ENCODE results near the gene ZNHIT2.

ZNHIT2 gene

GRCh38 chr11:65134240-65134951, 16.9 kb upstream of the ZNHIT2 start, which contains the start of gene SYVN1:
SYVN1 (minus strand) TSS chr11:65134519; CDS start chr11:65133601, 918 bp downstream.
- DNase-seq = peak; percentile 92

GRCh38 chr11:65133724-65134123, 16.2 kb upstream of the ZNHIT2 start:
- no peak for DNase-seq

GRCh38 chr11:65132988-65133700, 15.6 kb upstream of the ZNHIT2 start:
- DNase-seq = peak; percentile 31

GRCh38 chr11:65132238-65132987, 14.9 kb upstream of the ZNHIT2 start:
- no peak for DNase-seq

- DNase-seq = no peak
Observed at GRCh38 chr11:65131895-65132237, 14.4 kb upstream of the ZNHIT2 start.

- DNase-seq = no peak
Observed at GRCh38 chr11:65131417-65131776, 13.9 kb upstream of the ZNHIT2 start.

- DNase-seq = no peak
Observed at GRCh38 chr11:65130631-65131416, 13.3 kb upstream of the ZNHIT2 start.

- no peak for DNase-seq
Observed at GRCh38 chr11:65129649-65130441, 12.3 kb upstream of the ZNHIT2 start.

- DNase-seq = no peak
Observed at GRCh38 chr11:65128182-65129145, 11.0 kb upstream of the ZNHIT2 start.

GRCh38 chr11:65127473-65128181, 10.1 kb upstream of the ZNHIT2 start:
- no peak for DNase-seq

- no peak for DNase-seq
Observed at GRCh38 chr11:65126624-65127274, 9.2 kb upstream of the ZNHIT2 start.

- no peak for DNase-seq
Observed at GRCh38 chr11:65125197-65126056, 7.9 kb upstream of the ZNHIT2 start.

- DNase-seq = no peak
Observed at GRCh38 chr11:65124480-65125196, 7.1 kb upstream of the ZNHIT2 start.

GRCh38 chr11:65121865-65122696, 4.6 kb upstream of the ZNHIT2 start, which contains the start of the genes FAU and MRPL49:
FAU (minus strand) TSS chr11:65122134; CDS start chr11:65121813, 321 bp downstream.
MRPL49 (plus strand) TSS chr11:65122321; CDS start chr11:65122347, 26 bp downstream.
- peak; percentile 97 for DNase-seq

- DNase-seq = no peak
Observed at GRCh38 chr11:65121447-65121864, 4.0 kb upstream of the ZNHIT2 start.

- DNase-seq = no peak
Observed at GRCh38 chr11:65120831-65121230, 3.3 kb upstream of the ZNHIT2 start.

- DNase-seq = no peak
Observed at GRCh38 chr11:65119670-65119995, 2.1 kb upstream of the ZNHIT2 start.

Data from kidney glomerular epithelial cell (primary cell).